ENCODE results near the gene NRXN3.

DNA sequence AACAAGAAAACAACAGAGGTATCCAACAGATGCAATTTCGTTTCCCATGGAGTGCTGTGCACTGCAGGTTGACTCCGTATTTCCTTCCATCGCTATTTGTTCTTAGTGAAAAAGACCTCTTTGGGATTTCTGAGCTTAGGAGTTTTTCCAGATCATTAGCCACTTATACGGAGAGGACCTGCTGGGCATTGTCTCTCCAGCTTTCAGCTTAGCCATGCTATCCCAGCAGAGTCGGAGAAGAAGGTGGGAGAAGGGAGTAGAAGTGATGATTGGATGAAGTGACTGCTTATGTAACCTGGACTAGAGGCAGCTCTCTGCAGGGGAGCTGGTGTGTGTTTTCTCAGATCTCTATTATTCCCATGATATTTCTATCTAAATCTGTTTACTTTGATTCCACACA, 1303.5 kb downstream of the NRXN3 start:
- TF ChIP-seq, protein P1, sequence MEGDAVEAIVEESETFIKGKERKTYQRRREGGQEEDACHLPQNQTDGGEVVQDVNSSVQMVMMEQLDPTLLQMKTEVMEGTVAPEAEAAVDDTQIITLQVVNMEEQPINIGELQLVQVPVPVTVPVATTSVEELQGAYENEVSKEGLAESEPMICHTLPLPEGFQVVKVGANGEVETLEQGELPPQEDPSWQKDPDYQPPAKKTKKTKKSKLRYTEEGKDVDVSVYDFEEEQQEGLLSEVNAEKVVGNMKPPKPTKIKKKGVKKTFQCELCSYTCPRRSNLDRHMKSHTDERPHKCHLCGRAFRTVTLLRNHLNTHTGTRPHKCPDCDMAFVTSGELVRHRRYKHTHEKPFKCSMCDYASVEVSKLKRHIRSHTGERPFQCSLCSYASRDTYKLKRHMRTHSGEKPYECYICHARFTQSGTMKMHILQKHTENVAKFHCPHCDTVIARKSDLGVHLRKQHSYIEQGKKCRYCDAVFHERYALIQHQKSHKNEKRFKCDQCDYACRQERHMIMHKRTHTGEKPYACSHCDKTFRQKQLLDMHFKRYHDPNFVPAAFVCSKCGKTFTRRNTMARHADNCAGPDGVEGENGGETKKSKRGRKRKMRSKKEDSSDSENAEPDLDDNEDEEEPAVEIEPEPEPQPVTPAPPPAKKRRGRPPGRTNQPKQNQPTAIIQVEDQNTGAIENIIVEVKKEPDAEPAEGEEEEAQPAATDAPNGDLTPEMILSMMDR (IDR thresholded peaks at IDR 0.05; ENCODE audit: low read length), result no peak
- TF ChIP-seq EZH2 (IDR thresholded peaks at IDR 0.05; ENCODE audit: borderline replicate concordance, low read length), result no peak

All from OCI-LY1 (cell line).